Gastroesophageal sphincter (tissue), 3 donors: ENCODE measurements around the gene UBR4.

Experiments
- CTCF ChIP-seq, 4 experiments: fragments of 200-600 bp in 2 of 4; fragments of 450-650 bp in 2 of 4; sonication (generic) in 1 of 4; IDR thresholded peaks; one replicate each; pipeline ENCODE4 v1.5.1; 2017 to 2019; ENCODE audit warnings: antibody characterized with exemption in 4 of 4, mild to moderate bottlenecking in 2 of 4, moderate library complexity in 2 of 4
- POLR2A ChIP-seq, 2 donors: fragments of 450-650 bp; IDR thresholded peaks; one replicate each; pipeline ENCODE4 v1.6.1; 2017; ENCODE audit warnings: antibody characterized with exemption in 2 of 2, mild to moderate bottlenecking in 2 of 2, moderate library complexity in 1 of 2
- POLR2AphosphoS5 ChIP-seq: sonication (generic); formaldehyde crosslinking; IDR thresholded peaks from one replicate; pipeline ENCODE4 v1.6.1; 2017; ENCODE audit warnings: antibody characterized with exemption

GRCh38 chr1:19177811-19178210, 32.3 kb downstream of the UBR4 start:
- no peak for TF ChIP-seq CTCF (IDR thresholded peaks at IDR 0.05)
- TF ChIP-seq POLR2A (IDR thresholded peaks at IDR 0.05), result no peak
- TF ChIP-seq POLR2AphosphoS5, result no peak
